GM19351 (cell line): ENCODE measurements around the gene SP8.

Experiments
- ATAC-seq: cut with Tn5 transposase; IDR thresholded peaks from one replicate; pipeline ENCODE4 v1.9.1; 2021; ENCODE audit warnings: mild to moderate bottlenecking, moderate library complexity; ENCODE audit not compliant: unreplicated experiment

Gene SP8

GRCh38 chr7:20795361-20795760 is 8.7 kb upstream of the SP8 start:
- no peak for ATAC-seq

- no peak for ATAC-seq
These were observed 8.0 kb upstream of the SP8 start for GRCh38 chr7:20794676-20795075.

GRCh38 chr7:20793694-20794394 is 7.2 kb upstream of the SP8 start:
- ATAC-seq, result no peak

GRCh38 chr7:20793248-20793647 is 6.6 kb upstream of the SP8 start:
- no peak for ATAC-seq

GRCh38 chr7:20791538-20792434 is 5.1 kb upstream of the SP8 start:
- no peak for ATAC-seq

GRCh38 chr7:20790375-20790774 is 3.7 kb upstream of the SP8 start:
- ATAC-seq, result no peak

GRCh38 chr7:20788420-20788990 is 1.8 kb upstream of the SP8 start:
- ATAC-seq, result no peak

- no peak for ATAC-seq
These were observed 1.2 kb upstream of the SP8 start for GRCh38 chr7:20787660-20788419.

GRCh38 chr7:20786421-20786778 is 286 bp downstream of the SP8 start:
- ATAC-seq, result no peak

- no peak for ATAC-seq
These were observed 655 bp downstream of the SP8 start for GRCh38 chr7:20786049-20786412.

- ATAC-seq, result no peak
These were observed 1.3 kb downstream of the SP8 start for GRCh38 chr7:20785157-20786048.

- no peak for ATAC-seq
These were observed 2.1 kb downstream of the SP8 start for GRCh38 chr7:20784388-20785156.

- ATAC-seq, result no peak
These were observed 2.8 kb downstream of the SP8 start for GRCh38 chr7:20783700-20784387.

- ATAC-seq, result no peak
These were observed 3.5 kb downstream of the SP8 start for GRCh38 chr7:20783125-20783699.

- no peak for ATAC-seq
These were observed 7.6 kb downstream of the SP8 start for GRCh38 chr7:20779041-20779440.

- ATAC-seq, result peak; percentile 89
These were observed 8.5 kb downstream of the SP8 start for GRCh38 chr7:20778063-20778721.

- peak; percentile 40 for ATAC-seq
These were observed 9.2 kb downstream of the SP8 start for GRCh38 chr7:20777377-20778062.
